ENCODE data around the gene COL9A2. TPM values are rescaled to one million over a fixed set of nuclear protein-coding genes. Genes with fewer than 3 reads are reported as not detected.

Gene COL9A2
- total RNA-seq, 2 experiments from 2014 or later = 10.6 to 21.4 TPM

GRCh38 chr1:40264354-40264781 is 52.7 kb downstream of the COL9A2 start:
- TF ChIP-seq, protein P1, sequence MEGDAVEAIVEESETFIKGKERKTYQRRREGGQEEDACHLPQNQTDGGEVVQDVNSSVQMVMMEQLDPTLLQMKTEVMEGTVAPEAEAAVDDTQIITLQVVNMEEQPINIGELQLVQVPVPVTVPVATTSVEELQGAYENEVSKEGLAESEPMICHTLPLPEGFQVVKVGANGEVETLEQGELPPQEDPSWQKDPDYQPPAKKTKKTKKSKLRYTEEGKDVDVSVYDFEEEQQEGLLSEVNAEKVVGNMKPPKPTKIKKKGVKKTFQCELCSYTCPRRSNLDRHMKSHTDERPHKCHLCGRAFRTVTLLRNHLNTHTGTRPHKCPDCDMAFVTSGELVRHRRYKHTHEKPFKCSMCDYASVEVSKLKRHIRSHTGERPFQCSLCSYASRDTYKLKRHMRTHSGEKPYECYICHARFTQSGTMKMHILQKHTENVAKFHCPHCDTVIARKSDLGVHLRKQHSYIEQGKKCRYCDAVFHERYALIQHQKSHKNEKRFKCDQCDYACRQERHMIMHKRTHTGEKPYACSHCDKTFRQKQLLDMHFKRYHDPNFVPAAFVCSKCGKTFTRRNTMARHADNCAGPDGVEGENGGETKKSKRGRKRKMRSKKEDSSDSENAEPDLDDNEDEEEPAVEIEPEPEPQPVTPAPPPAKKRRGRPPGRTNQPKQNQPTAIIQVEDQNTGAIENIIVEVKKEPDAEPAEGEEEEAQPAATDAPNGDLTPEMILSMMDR (conservative IDR thresholded peaks at IDR 0.05; ENCODE audit: low read length) = no peak
- peaks cover 17% of the 10 kb centered on the region for H3K79me2 ChIP-seq (ENCODE audit: insufficient read depth, low read depth, low read length)
- no peak for DNase-seq (ENCODE audit: low spot score)
- POLR2A ChIA-PET = no interaction called here
- H3K4me3 ChIP-seq (ENCODE audit: low read depth, low read length, poor library complexity, severe bottlenecking) = no peak overlapping the region
- no peak overlapping the region for H2AFZ ChIP-seq (ENCODE audit: low read length)
- H3K9me3 ChIP-seq (ENCODE audit: low read length) = no peaks in the 10 kb centered on the region
- no peak overlapping the region for H3K4me2 ChIP-seq (ENCODE audit: low read length)
- CTCF ChIA-PET (ENCODE audit: unreplicated experiment) = no interaction called here
- H3K36me3 ChIP-seq (ENCODE audit: insufficient read depth, low read length) = peaks cover 91% of the 10 kb centered on the region
- H3K4me1 ChIP-seq (ENCODE audit: insufficient read depth, low read length, poor library complexity, severe bottlenecking) = peaks cover 4% of the 10 kb centered on the region
- no TSS peak for BruUV-seq (replicated peaks)
- intact Hi-C loops (cut with micrococcal nuclease; ENCODE audit: unreplicated experiment) = no loop called here
- no peaks in the 10 kb centered on the region for H4K20me1 ChIP-seq (ENCODE audit: insufficient read depth, low read length)
- no peaks in the 10 kb centered on the region for H3K9me2 ChIP-seq (ENCODE audit: insufficient read depth, low read length)
- H3K27ac ChIP-seq (ENCODE audit: low read depth, low read length, poor library complexity, severe bottlenecking) = no peak overlapping the region

- Histone ChIP-seq H3K36me3 (ENCODE audit: insufficient read depth, low read length) (peaks cover 41% of the 10 kb centered on the region), H3K79me2 (ENCODE audit: insufficient read depth, low read depth, low read length) (peaks cover 41% of the 10 kb centered on the region), H3K9me2 (ENCODE audit: insufficient read depth, low read length) (no peaks in the 10 kb centered on the region), H3K4me1 (ENCODE audit: insufficient read depth, low read length, poor library complexity, severe bottlenecking) (peaks cover 22% of the 10 kb centered on the region), H3K4me2 (ENCODE audit: low read length) (peak overlapping the region; percentile 64), H4K20me1 (ENCODE audit: insufficient read depth, low read length) (no peaks in the 10 kb centered on the region), H3K9me3 (ENCODE audit: low read length) (no peaks in the 10 kb centered on the region), H3K4me3 (ENCODE audit: low read depth, low read length, poor library complexity, severe bottlenecking) (peak overlapping the region; percentile 86), H3K27ac (ENCODE audit: low read depth, low read length, poor library complexity, severe bottlenecking) (peak overlapping the region; percentile 53), H2AFZ (ENCODE audit: low read length) (peak overlapping the region; percentile 85)
- BruUV-seq (replicated peaks) = TSS peak; percentile 69
- CTCF ChIA-PET (ENCODE audit: unreplicated experiment) = no interaction called here
- intact Hi-C loops (cut with micrococcal nuclease; ENCODE audit: unreplicated experiment) = no loop called here
- POLR2A ChIA-PET = interaction anchor here (0.7 to 1.4 kb wide), 3 partner anchors 23 to 107 kb away, joined by 3 to 4 read pairs (median 4); no protein-coding TSS in a partner anchor
- DNase-seq (ENCODE audit: low spot score) = no peak
- TF ChIP-seq EZH2phosphoT487 (IDR thresholded peaks at IDR 0.05; ENCODE audit: borderline replicate concordance, low read depth, low read length) = no peak
- TF ChIP-seq, protein P1 (conservative IDR thresholded peaks at IDR 0.05; ENCODE audit: low read length) = no peak
Observed at GRCh38 chr1:40258445-40258769, 58.7 kb downstream of the COL9A2 start.

- peak within 1 kb of the TSS; percentile 86 for H3K4me3 ChIP-seq (ENCODE audit: low read depth, low read length, poor library complexity, severe bottlenecking)
- H3K9me3 ChIP-seq (ENCODE audit: low read length) = no peaks in the 10 kb centered on the region
- peaks cover 22% of the 10 kb centered on the region for H3K4me1 ChIP-seq (ENCODE audit: insufficient read depth, low read length, poor library complexity, severe bottlenecking)
- no TSS peak for BruUV-seq (replicated peaks)
- no peaks in the 10 kb centered on the region for H4K20me1 ChIP-seq (ENCODE audit: insufficient read depth, low read length)
- CTCF ChIA-PET (ENCODE audit: unreplicated experiment) = interaction anchor here (0.5 to 1.0 kb wide), 3 partner anchors 42 to 104 kb away, joined by 3 to 5 read pairs (median 4); no protein-coding TSS in a partner anchor
- H2AFZ ChIP-seq (ENCODE audit: low read length) = peak within 1 kb of the TSS; percentile 85
- intact Hi-C loops (cut with micrococcal nuclease; ENCODE audit: unreplicated experiment) = loop anchor here (2.0 kb wide), 3 partner anchors 57 to 105 kb away; partner anchors contain the start of gene RLF
- H3K36me3 ChIP-seq (ENCODE audit: insufficient read depth, low read length) = peaks cover 36% of the 10 kb centered on the region
- peaks cover 41% of the 10 kb centered on the region for H3K79me2 ChIP-seq (ENCODE audit: insufficient read depth, low read depth, low read length)
- POLR2A ChIA-PET = interaction anchor here (0.7 to 1.3 kb wide), 5 partner anchors 24 to 84 kb away, joined by 3 to 5 read pairs (median 4); no protein-coding TSS in a partner anchor
- TF ChIP-seq, protein P1 (conservative IDR thresholded peaks at IDR 0.05; ENCODE audit: low read length) = no peak
- no peak for TF ChIP-seq EZH2phosphoT487 (IDR thresholded peaks at IDR 0.05; ENCODE audit: borderline replicate concordance, low read depth, low read length)
- peak within 1 kb of the TSS; percentile 91 for H3K27ac ChIP-seq (ENCODE audit: low read depth, low read length, poor library complexity, severe bottlenecking)
- no peaks in the 10 kb centered on the region for H3K9me2 ChIP-seq (ENCODE audit: insufficient read depth, low read length)
- peak; percentile 98 for DNase-seq (ENCODE audit: low spot score)
- peak within 1 kb of the TSS; percentile 93 for H3K4me2 ChIP-seq (ENCODE audit: low read length)
Observed at GRCh38 chr1:40257688-40258444, 59.2 kb downstream of the COL9A2 start, which contains the start of gene ZMPSTE24. ZMPSTE24 (plus strand) TSS chr1:40258236; CDS start chr1:40258272, 36 bp downstream.
